Activated T-helper 1 cell treated with anti-CD3 and anti-CD28 coated beads, Interleukin-12 subunit alpha, Interleukin-12 subunit beta, Interleukin-2, Interleukin-4 antibody, amounts not matched to agents 30 ng/mL and 10 ng/mL and 1 ng/mL, durations not matched to agents 14 hours and 24 hours and 36 hours (primary cell): ENCODE results near the gene CD55. TPM values are rescaled to one million over a fixed set of nuclear protein-coding genes. Genes with fewer than 3 reads are reported as not detected.

Experiments
- DNase-seq: peaks from one replicate; pipeline ENCODE4 v3.0.0; 2021; ENCODE audit warnings: low spot score
- H3K27ac Mint-ChIP-seq: one replicate; pipeline ENCODE4 v1.8.0; 2021; ENCODE audit warnings: mild to moderate bottlenecking, mixed read lengths
- H3K27me3 Mint-ChIP-seq: one replicate; pipeline ENCODE4 v1.8.0; 2022; ENCODE audit warnings: mild to moderate bottlenecking, moderate library complexity, mixed read lengths; ENCODE audit not compliant: insufficient read depth
- H3K36me3 Mint-ChIP-seq: one replicate; pipeline ENCODE4 v1.8.0; 2021; ENCODE audit warnings: low read depth, mixed read lengths
- H3K4me1 Mint-ChIP-seq: one replicate; pipeline ENCODE4 v1.8.0; 2021; ENCODE audit warnings: low read depth, mixed read lengths
- H3K4me3 Mint-ChIP-seq: one replicate; pipeline ENCODE4 v1.8.0; 2021; ENCODE audit warnings: mild to moderate bottlenecking, moderate library complexity, mixed read lengths
- H3K9me3 Mint-ChIP-seq: one replicate; pipeline ENCODE4 v1.8.0; 2021; ENCODE audit warnings: mixed read lengths
- intact Hi-C: fragments of 100-400 bp; cut with micrococcal nuclease; formaldehyde crosslinking; loops from one replicate; pipeline ENCODE4 v1.15.1; 2024
- total RNA-seq: library from RNA; stranded (reverse); gene quantifications from 2 replicates; pipeline ENCODE4 v1.2.3, GENCODE V29; 2022

Gene CD55
- total RNA-seq, 1 donor from 2014 or later: 178 TPM

GRCh38 chr1:207402744-207403143 lies 81.3 kb downstream of the CD55 start:
- Mint-ChIP-seq H3K36me3 (peaks cover 4% of the 10 kb centered on the region), H3K4me1 (peaks cover 11% of the 10 kb centered on the region), H3K27ac (no peak overlapping the region), H3K4me3 (no peak overlapping the region), H3K27me3 (peaks cover 2% of the 10 kb centered on the region), H3K9me3 (peaks cover 10% of the 10 kb centered on the region)
- intact Hi-C loops: no loop called here
- DNase-seq: no peak

- DNase-seq: no peak
- peaks cover 2% of the 10 kb centered on the region for H3K27me3 Mint-ChIP-seq
- intact Hi-C loops: loop anchor here (1.0 to 5.0 kb wide), 10 partner anchors 9 to 355 kb away; partner anchors contain the start of gene CD55
- no peak overlapping the region for H3K27ac Mint-ChIP-seq
- H3K36me3 Mint-ChIP-seq: peaks cover 4% of the 10 kb centered on the region
- H3K4me1 Mint-ChIP-seq: peaks cover 21% of the 10 kb centered on the region
- no peak overlapping the region for H3K4me3 Mint-ChIP-seq
- peaks cover 10% of the 10 kb centered on the region for H3K9me3 Mint-ChIP-seq
Measured at GRCh38 chr1:207404849-207405525, 83.5 kb downstream of the CD55 start.

- Mint-ChIP-seq H3K4me1 (peaks cover 21% of the 10 kb centered on the region), H3K27ac (no peak overlapping the region), H3K36me3 (peaks cover 3% of the 10 kb centered on the region), H3K9me3 (peaks cover 6% of the 10 kb centered on the region), H3K4me3 (no peak overlapping the region), H3K27me3 (peaks cover 2% of the 10 kb centered on the region)
- intact Hi-C loops: loop anchor here (1.0 to 5.0 kb wide), 10 partner anchors 8 to 356 kb away; partner anchors contain the start of gene CD55
- DNase-seq: no peak
Measured at GRCh38 chr1:207405814-207406213, 84.3 kb downstream of the CD55 start.

- Mint-ChIP-seq H3K4me1 (peaks cover 34% of the 10 kb centered on the region), H3K36me3 (no peaks in the 10 kb centered on the region), H3K9me3 (no peaks in the 10 kb centered on the region), H3K27ac (no peak overlapping the region), H3K27me3 (peaks cover 2% of the 10 kb centered on the region), H3K4me3 (no peak overlapping the region)
- intact Hi-C loops: loop anchor here (1.0 to 5.0 kb wide), 2 partner anchors 225 to 310 kb away; no protein-coding TSS in a partner anchor
- DNase-seq: no peak
Measured at GRCh38 chr1:207407655-207408260, 86.3 kb downstream of the CD55 start.

Other genes with a start within 250 kb of the CD55 start
- 2.3 TPM in 2 replicates for gene C4BPB, start 232.8 kb upstream of the CD55 start, total RNA-seq
- not detected in 2 replicates for gene C4BPA, start 217.4 kb upstream of the CD55 start, total RNA-seq
- gene CR2, start 132.7 kb downstream of the CD55 start, total RNA-seq: not detected in 2 replicates
- gene CR1, start 174.5 kb downstream of the CD55 start, total RNA-seq: not detected in 2 replicates